Ishikawa (cell line): ENCODE data around the gene DMD.

Experiments used
- CREB1 ChIP-seq: IDR thresholded peaks from 2 replicates; pipeline ENCODE4 v1.6.1; 2012; ENCODE audit warnings: low read depth
- EP300 ChIP-seq: IDR thresholded peaks from 2 replicates; pipeline ENCODE4 v1.6.1; 2012; ENCODE audit warnings: borderline replicate concordance
- MAX ChIP-seq: IDR thresholded peaks from 2 replicates; pipeline ENCODE4 v1.6.1; 2012
- REST ChIP-seq: IDR thresholded peaks from 2 replicates; pipeline ENCODE4 v1.6.1; 2012; ENCODE audit warnings: low read depth, mild to moderate bottlenecking
- USF1 ChIP-seq: IDR thresholded peaks from 2 replicates; pipeline ENCODE4 v1.6.1; 2012

GRCh38 chrX:33171041-33171440, 40.3 kb downstream of the DMD start:
- TF ChIP-seq REST, result no peak
- TF ChIP-seq CREB1, result no peak
- TF ChIP-seq USF1, result no peak
- no peak for TF ChIP-seq EP300
- no peak for TF ChIP-seq MAX
